Measurements from ENCODE around the gene CELA1. TPM values are rescaled to one million over a fixed set of nuclear protein-coding genes. Genes with fewer than 3 reads are reported as not detected.

The CELA1 gene
- total RNA-seq, 1 experiment from 2014 or later = not detected

GRCh38 chr12:51322452-51322851 lies 24.0 kb downstream of the CELA1 start:
- CTCF ChIA-PET = interaction anchor here (1.3 to 2.6 kb wide), 2 partner anchors 19 to 52 kb away, joined by 4 to 14 read pairs; partner anchors contain the start of gene SMAGP
- Mint-ChIP-seq H3K36me3 (no peaks in the 10 kb centered on the region), H3K9me3 (no peaks in the 10 kb centered on the region), H3K27ac (no peak overlapping the region), H3K4me1 (peaks cover 33% of the 10 kb centered on the region), H3K27me3 (ENCODE audit: low read depth) (no peaks in the 10 kb centered on the region), H3K4me3 (no peak overlapping the region)
- DNase-seq (ENCODE audit: low spot score) = no peak
- ATAC-seq = no peak
- POLR2A ChIA-PET = no interaction called here
- no peak for TF ChIP-seq IRF1 (CRISPR knock-in tag; IDR thresholded peaks at IDR 0.05)
- TF ChIP-seq ZBTB21 (CRISPR knock-in tag; IDR thresholded peaks at IDR 0.05; ENCODE audit: borderline replicate concordance) = no peak
- no peak for TF ChIP-seq STAT6 (CRISPR knock-in tag; conservative IDR thresholded peaks at IDR 0.05; ENCODE audit: low read depth)
- TF ChIP-seq SP1 (CRISPR knock-in tag; conservative IDR thresholded peaks at IDR 0.05) = no peak
- no peak for TF ChIP-seq PRDM15 (CRISPR knock-in tag; IDR thresholded peaks at IDR 0.05)
- no peak for TF ChIP-seq SOX15 (CRISPR knock-in tag; IDR thresholded peaks at IDR 0.05)

GRCh38 chr12:51321882-51322281 lies 24.6 kb downstream of the CELA1 start:
- no peak overlapping the region for H3K27ac Mint-ChIP-seq
- no peak for ATAC-seq
- no peaks in the 10 kb centered on the region for H3K27me3 Mint-ChIP-seq (ENCODE audit: low read depth)
- TF ChIP-seq ATF6 (CRISPR knock-in tag; IDR thresholded peaks at IDR 0.05) (no peak), ZNF219 (CRISPR knock-in tag; IDR thresholded peaks at IDR 0.05; ENCODE audit: borderline replicate concordance) (no peak), CBFB (CRISPR knock-in tag; IDR thresholded peaks at IDR 0.05; ENCODE audit: low read depth) (no peak)
- H3K36me3 Mint-ChIP-seq = no peaks in the 10 kb centered on the region
- POLR2A ChIA-PET = interaction anchor here (0.6 kb wide), 1 partner anchor 239 kb away, joined by 3 read pairs; the partner anchor contains the start of gene CSRNP2
- no peaks in the 10 kb centered on the region for H3K9me3 Mint-ChIP-seq
- H3K4me1 Mint-ChIP-seq = peaks cover 31% of the 10 kb centered on the region
- CTCF ChIA-PET = interaction anchor here (0.7 to 2.6 kb wide), 3 partner anchors 20 to 566 kb away, joined by 3 to 14 read pairs (median 4); partner anchors contain the start of gene SMAGP
- H3K4me3 Mint-ChIP-seq = no peak overlapping the region
- DNase-seq (ENCODE audit: low spot score) = no peak

- Mint-ChIP-seq H3K27ac (peak overlapping the region; percentile 93), H3K36me3 (no peaks in the 10 kb centered on the region), H3K4me3 (no peak overlapping the region), H3K27me3 (ENCODE audit: low read depth) (no peaks in the 10 kb centered on the region), H3K4me1 (peaks cover 31% of the 10 kb centered on the region), H3K9me3 (no peaks in the 10 kb centered on the region)
- CTCF ChIA-PET = interaction anchor here (0.5 to 2.6 kb wide), 8 partner anchors 12 to 496 kb away, joined by 3 to 14 read pairs (median 3); partner anchors contain the start of gene SMAGP
- TF ChIP-seq ETV6 (CRISPR knock-in tag; IDR thresholded peaks at IDR 0.05) (no peak), NR2C2 (CRISPR knock-in tag; IDR thresholded peaks at IDR 0.05) (no peak), PREB (CRISPR knock-in tag; IDR thresholded peaks at IDR 0.05; ENCODE audit: borderline replicate concordance) (no peak), NR3C1 (CRISPR knock-in tag; conservative IDR thresholded peaks at IDR 0.05; ENCODE audit: low read depth) (no peak)
- POLR2A ChIA-PET = interaction anchor here (0.6 to 1.2 kb wide), 7 partner anchors 82 to 391 kb away, joined by 3 to 6 read pairs (median 3); partner anchors contain the start of genes DAZAP2 and POU6F1
- ATAC-seq (peak; percentile 86), DNase-seq (ENCODE audit: low spot score) (no peak)
Observed at GRCh38 chr12:51320695-51321320, 25.7 kb downstream of the CELA1 start.
